Measurements from ENCODE around the gene CDK15.

- TF ChIP-seq CTCF (IDR thresholded peaks at IDR 0.05 in 2 of 3, conservative IDR thresholded peaks at IDR 0.05 in 1 of 3; ENCODE audit: borderline replicate concordance in 1 of 3, insufficient read depth in 1 of 3, low read depth in 2 of 3, low read length in 2 of 3): no peak
- TF ChIP-seq JUND (IDR thresholded peaks at IDR 0.05): no peak
- no peak for TF ChIP-seq POLR2AphosphoS5 (IDR thresholded peaks at IDR 0.05; ENCODE audit: low read depth, low read length)
- no peak for TF ChIP-seq ATF3 (IDR thresholded peaks at IDR 0.05)
- no peak for TF ChIP-seq YY1 (IDR thresholded peaks at IDR 0.05; ENCODE audit: extremely low read depth, insufficient replicate concordance, low read depth, low read length)
- TF ChIP-seq REST (IDR thresholded peaks at IDR 0.05; ENCODE audit: low read depth): no peak
- no peak for TF ChIP-seq ZNF274 (IDR thresholded peaks at IDR 0.05; ENCODE audit: low read depth, low read length)
- TF ChIP-seq SIN3A (IDR thresholded peaks at IDR 0.05; ENCODE audit: low read depth): no peak
- TF ChIP-seq ZFX (IDR thresholded peaks at IDR 0.05): no peak
- no peak for TF ChIP-seq SRF (IDR thresholded peaks at IDR 0.05; ENCODE audit: low read depth)
- TF ChIP-seq RAD21 (IDR thresholded peaks at IDR 0.05; ENCODE audit: low read depth): no peak
- TF ChIP-seq ZBTB33 (IDR thresholded peaks at IDR 0.05; ENCODE audit: extremely low read depth, insufficient replicate concordance, low read length): no peak
- TF ChIP-seq EZH2phosphoT487 (IDR thresholded peaks at IDR 0.05; ENCODE audit: borderline replicate concordance): no peak
- no peak for TF ChIP-seq SP1 (IDR thresholded peaks at IDR 0.05; ENCODE audit: low read depth)
Measured at GRCh38 chr2:201909348-201909747, 103.0 kb downstream of the CDK15 start.

Data from HCT116 (cell line).